DOHH2 (cell line): ENCODE results near the gene GPRC5A.

Source experiments
- H3F3A ChIP-seq: fragments of 200-600 bp; sonication (generic), shearing (Covaris generic); 2 replicates; pipeline ENCODE4 v1.6.0; 2016; ENCODE audit warnings: antibody characterized with exemption, mild to moderate bottlenecking; ENCODE audit not compliant: control insufficient read depth, insufficient read depth
- H3K27ac ChIP-seq: fragments of 200-600 bp; sonication (generic); 2 replicates; pipeline ENCODE4 v1.5.1; 2014; ENCODE audit warnings: low read depth, mild to moderate bottlenecking, low read length, moderate library complexity
- H3K27me3 ChIP-seq: fragments of 200-600 bp; sonication (generic); 2 replicates; pipeline ENCODE4 v1.6.1; 2014; ENCODE audit warnings: mild to moderate bottlenecking, low read length, mixed read lengths; ENCODE audit not compliant: control insufficient read depth
- H3K36me3 ChIP-seq: fragments of 200-600 bp; sonication (generic); 2 replicates; pipeline ENCODE4 v1.6.1; 2014; ENCODE audit warnings: mild to moderate bottlenecking, low read length, moderate library complexity, mixed read lengths; ENCODE audit not compliant: control insufficient read depth
- H3K4me1 ChIP-seq: fragments of 200-600 bp; sonication (generic); 2 replicates; pipeline ENCODE4 v1.6.1; 2014; ENCODE audit warnings: mild to moderate bottlenecking, low read length, mixed read lengths; ENCODE audit not compliant: control insufficient read depth
- H3K4me2 ChIP-seq: fragments of 200-600 bp; sonication (generic); 2 replicates; pipeline ENCODE4 v1.6.0; 2014; ENCODE audit warnings: mild to moderate bottlenecking, low read length, moderate library complexity
- H3K4me3 ChIP-seq: fragments of 200-600 bp; sonication (generic); 2 replicates; pipeline ENCODE4 v1.5.1; 2014; ENCODE audit warnings: mild to moderate bottlenecking, low read length, mixed read lengths
- H3K79me2 ChIP-seq: fragments of 200-600 bp; sonication (generic); 2 replicates; pipeline ENCODE4 v1.6.1; 2014; ENCODE audit warnings: mild to moderate bottlenecking, low read length, mixed read lengths; ENCODE audit not compliant: control insufficient read depth
- H3K9me2 ChIP-seq: fragments of 200-600 bp; sonication (generic); replicated peaks from 2 replicates; pipeline ENCODE4 v1.6.1; 2014; ENCODE audit warnings: mild to moderate bottlenecking, low read length, mixed read lengths; ENCODE audit not compliant: control insufficient read depth
- H3K9me3 ChIP-seq: fragments of 200-600 bp; sonication (generic); 2 replicates; pipeline ENCODE4 v1.6.1; 2014; ENCODE audit warnings: antibody characterized with exemption, low read length, mixed read lengths; ENCODE audit not compliant: control insufficient read depth, insufficient read depth
- H4K20me1 ChIP-seq: fragments of 200-600 bp; sonication (generic); 2 replicates; pipeline ENCODE4 v1.6.0; 2014; ENCODE audit warnings: low read depth, mild to moderate bottlenecking, antibody characterized with exemption, low read length, moderate library complexity; ENCODE audit not compliant: control insufficient read depth, insufficient read depth
- CTCF ChIP-seq: fragments of 200-600 bp; sonication (generic); IDR thresholded peaks from one replicate; pipeline ENCODE4 v1.5.1; 2014; ENCODE audit warnings: antibody characterized with exemption, mild to moderate bottlenecking, low read depth, low read length; ENCODE audit not compliant: poor library complexity, severe bottlenecking
- EZH2phosphoT487 ChIP-seq: fragments of 200-600 bp; sonication (generic); IDR thresholded peaks from 2 replicates; pipeline ENCODE4 v1.6.1; 2017; ENCODE audit warnings: borderline replicate concordance, mild to moderate bottlenecking, antibody characterized with exemption, low read length, moderate library complexity, mixed read lengths

GPRC5A gene

GRCh38 chr12:12926571-12927071, 35.3 kb downstream of the GPRC5A start:
- no peak overlapping the region for H3K4me2 ChIP-seq
- no peak overlapping the region for H3K4me3 ChIP-seq
- TF ChIP-seq EZH2phosphoT487 = no peak
- TF ChIP-seq CTCF = no peak
- H3K27ac ChIP-seq = no peak overlapping the region
- H3K9me2 ChIP-seq = no peaks in the 10 kb centered on the region
- no peaks in the 10 kb centered on the region for H3K9me3 ChIP-seq
- no peaks in the 10 kb centered on the region for H3K79me2 ChIP-seq
- no peaks in the 10 kb centered on the region for H3K36me3 ChIP-seq
- H3K4me1 ChIP-seq = no peaks in the 10 kb centered on the region
- H4K20me1 ChIP-seq = no peaks in the 10 kb centered on the region
- no peaks in the 10 kb centered on the region for H3F3A ChIP-seq
- H3K27me3 ChIP-seq = peaks cover 3% of the 10 kb centered on the region; the same call in 1 of the 2 replicates

GRCh38 chr12:12927211-12928079, 36.1 kb downstream of the GPRC5A start:
- Histone ChIP-seq H3K36me3 (no peaks in the 10 kb centered on the region), H3K27me3 (peaks cover 3% of the 10 kb centered on the region; the same call in 1 of the 2 replicates), H3F3A (no peaks in the 10 kb centered on the region), H3K9me2 (no peaks in the 10 kb centered on the region), H4K20me1 (no peaks in the 10 kb centered on the region), H3K4me3 (no peak overlapping the region), H3K4me2 (no peak overlapping the region), H3K4me1 (no peaks in the 10 kb centered on the region), H3K27ac (no peak overlapping the region), H3K9me3 (no peaks in the 10 kb centered on the region), H3K79me2 (no peaks in the 10 kb centered on the region)
- TF ChIP-seq EZH2phosphoT487 (no peak), CTCF (no peak)

GRCh38 chr12:12929696-12930095, 38.3 kb downstream of the GPRC5A start:
- peaks cover 3% of the 10 kb centered on the region; the same call in 1 of the 2 replicates for H3K27me3 ChIP-seq
- H4K20me1 ChIP-seq = no peaks in the 10 kb centered on the region
- no peaks in the 10 kb centered on the region for H3K9me3 ChIP-seq
- H3K4me1 ChIP-seq = no peaks in the 10 kb centered on the region
- no peak overlapping the region for H3K4me3 ChIP-seq
- TF ChIP-seq EZH2phosphoT487 (no peak), CTCF (no peak)
- H3K36me3 ChIP-seq = no peaks in the 10 kb centered on the region
- H3K79me2 ChIP-seq = no peaks in the 10 kb centered on the region
- no peak overlapping the region for H3K4me2 ChIP-seq
- H3K9me2 ChIP-seq = no peaks in the 10 kb centered on the region
- no peak overlapping the region for H3K27ac ChIP-seq
- H3F3A ChIP-seq = no peaks in the 10 kb centered on the region
